Upper lobe of right lung (tissue), 1 donor: ENCODE measurements around the gene RASSF1. TPM values are rescaled to one million over a fixed set of nuclear protein-coding genes. Genes with fewer than 3 reads are reported as not detected.

Source experiments
- ATAC-seq: fragments of 200-7000 bp; cut with Tn5 transposase; one replicate; pipeline ENCODE4 v1.9.1; 2020; ENCODE audit warnings: mild to moderate bottlenecking, moderate library complexity
- DNase-seq: peaks from one replicate; pipeline ENCODE4 v3.0.0-alpha.2; 2020
- H3K27ac ChIP-seq: fragments of 200-600 bp; one replicate; pipeline ENCODE4 v1.8.0; 2022
- H3K27me3 ChIP-seq: fragments of 200-600 bp; one replicate; pipeline ENCODE4 v1.8.0; 2022; ENCODE audit warnings: mild to moderate bottlenecking
- H3K36me3 ChIP-seq: fragments of 200-600 bp; one replicate; pipeline ENCODE4 v1.8.0; 2022
- H3K4me1 ChIP-seq: fragments of 200-600 bp; one replicate; pipeline ENCODE4 v1.8.0; 2022
- H3K4me3 ChIP-seq: fragments of 200-600 bp; one replicate; pipeline ENCODE4 v1.8.0; 2022; ENCODE audit warnings: mild to moderate bottlenecking
- H3K9me3 ChIP-seq: fragments of 200-600 bp; one replicate; pipeline ENCODE4 v1.8.0; 2022
- intact Hi-C: fragments of 100-400 bp; cut with DNase I; formaldehyde crosslinking; loops from one replicate; pipeline ENCODE4 v1.11.0; 2022
- total RNA-seq: library from RNA; stranded (reverse); fragmentation: NEBNext Ultra II Directional; extraction: Animal tissue kit (Norgen Biotek cat#: 25700); gene quantifications from one replicate; pipeline ENCODE4 v1.2.1, GENCODE V29; 2021
- TF ChIP-seq, protein P1 (sequence below): fragments of 200-600 bp; IDR thresholded peaks from one replicate; pipeline ENCODE4 v1.8.0; 2022; ENCODE audit warnings: antibody characterized with exemption
- donor health status: DM: no; HTN: yes; CAD: no; lungs with severe emphysema.

The RASSF1 gene
- total RNA-seq, 1 donor from 2014 or later, result 39.1 TPM

DNA sequence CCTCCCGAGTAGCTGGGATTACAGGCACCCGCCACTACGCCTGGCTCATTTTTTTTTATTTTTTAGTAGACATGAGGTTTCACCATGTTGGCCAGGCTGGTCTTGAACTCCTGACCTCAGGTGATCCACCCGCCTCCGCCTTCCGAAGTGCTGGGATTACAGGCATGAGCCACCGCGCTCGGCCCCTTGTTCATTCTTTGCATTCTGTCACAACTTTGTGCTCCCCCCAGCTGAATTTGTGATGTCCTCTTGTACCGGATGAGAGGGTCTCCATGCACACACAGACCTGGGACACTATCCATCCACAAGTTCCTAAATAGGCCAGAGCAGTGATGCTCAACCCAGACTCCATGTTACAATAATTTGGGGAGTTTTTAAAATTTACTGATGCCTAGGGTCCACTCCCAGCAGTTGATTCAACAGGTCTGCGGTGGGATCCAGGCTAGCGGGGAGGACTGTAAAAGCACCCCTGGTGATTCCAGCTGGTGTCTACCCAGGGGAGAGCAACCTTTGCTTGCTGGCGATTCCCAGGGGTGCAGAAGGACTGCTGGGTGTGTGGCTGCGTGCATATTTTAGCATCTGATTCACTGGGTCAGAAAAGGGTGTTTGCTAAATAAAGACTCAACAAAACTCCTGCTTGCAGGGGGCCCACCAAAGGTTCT lies 1.0 kb downstream of the RASSF1 start:
- Histone ChIP-seq H3K4me3 (peak overlapping the region; percentile 95), H3K9me3 (no peaks in the 10 kb centered on the region), H3K4me1 (peaks cover 50% of the 10 kb centered on the region), H3K27ac (peak overlapping the region; percentile 96), H3K27me3 (no peaks in the 10 kb centered on the region), H3K36me3 (no peaks in the 10 kb centered on the region)
- ATAC-seq (no peak), DNase-seq (no peak)
- TF ChIP-seq, protein P1, sequence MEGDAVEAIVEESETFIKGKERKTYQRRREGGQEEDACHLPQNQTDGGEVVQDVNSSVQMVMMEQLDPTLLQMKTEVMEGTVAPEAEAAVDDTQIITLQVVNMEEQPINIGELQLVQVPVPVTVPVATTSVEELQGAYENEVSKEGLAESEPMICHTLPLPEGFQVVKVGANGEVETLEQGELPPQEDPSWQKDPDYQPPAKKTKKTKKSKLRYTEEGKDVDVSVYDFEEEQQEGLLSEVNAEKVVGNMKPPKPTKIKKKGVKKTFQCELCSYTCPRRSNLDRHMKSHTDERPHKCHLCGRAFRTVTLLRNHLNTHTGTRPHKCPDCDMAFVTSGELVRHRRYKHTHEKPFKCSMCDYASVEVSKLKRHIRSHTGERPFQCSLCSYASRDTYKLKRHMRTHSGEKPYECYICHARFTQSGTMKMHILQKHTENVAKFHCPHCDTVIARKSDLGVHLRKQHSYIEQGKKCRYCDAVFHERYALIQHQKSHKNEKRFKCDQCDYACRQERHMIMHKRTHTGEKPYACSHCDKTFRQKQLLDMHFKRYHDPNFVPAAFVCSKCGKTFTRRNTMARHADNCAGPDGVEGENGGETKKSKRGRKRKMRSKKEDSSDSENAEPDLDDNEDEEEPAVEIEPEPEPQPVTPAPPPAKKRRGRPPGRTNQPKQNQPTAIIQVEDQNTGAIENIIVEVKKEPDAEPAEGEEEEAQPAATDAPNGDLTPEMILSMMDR, result no peak
- intact Hi-C loops, result no loop called here

DNA sequence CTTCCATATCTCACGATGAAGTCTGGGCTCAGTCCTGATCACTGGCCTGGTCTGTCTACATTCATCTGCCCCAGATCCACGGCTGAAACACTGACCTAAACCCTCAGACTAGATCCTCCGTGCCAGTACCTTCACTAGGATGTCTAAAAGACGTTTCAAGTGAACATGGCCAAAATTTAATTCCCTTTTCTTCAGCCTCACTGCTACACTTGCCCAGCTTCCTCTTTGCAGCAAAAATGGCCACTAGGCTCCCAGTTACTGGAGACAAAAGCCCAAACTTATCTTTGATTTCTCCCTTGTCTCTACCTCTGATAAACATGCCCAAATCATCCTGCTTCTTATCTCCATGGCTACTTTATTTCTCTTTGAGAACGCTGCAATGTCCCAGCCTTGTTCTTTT lies 1.7 kb downstream of the RASSF1 start:
- Histone ChIP-seq H3K9me3 (no peaks in the 10 kb centered on the region), H3K36me3 (no peaks in the 10 kb centered on the region), H3K4me3 (peak overlapping the region; percentile 95), H3K27ac (peak overlapping the region; percentile 96), H3K27me3 (no peaks in the 10 kb centered on the region), H3K4me1 (peaks cover 56% of the 10 kb centered on the region)
- intact Hi-C loops, result no loop called here
- ATAC-seq (no peak), DNase-seq (no peak)
- TF ChIP-seq, protein P1, result no peak

DNA sequence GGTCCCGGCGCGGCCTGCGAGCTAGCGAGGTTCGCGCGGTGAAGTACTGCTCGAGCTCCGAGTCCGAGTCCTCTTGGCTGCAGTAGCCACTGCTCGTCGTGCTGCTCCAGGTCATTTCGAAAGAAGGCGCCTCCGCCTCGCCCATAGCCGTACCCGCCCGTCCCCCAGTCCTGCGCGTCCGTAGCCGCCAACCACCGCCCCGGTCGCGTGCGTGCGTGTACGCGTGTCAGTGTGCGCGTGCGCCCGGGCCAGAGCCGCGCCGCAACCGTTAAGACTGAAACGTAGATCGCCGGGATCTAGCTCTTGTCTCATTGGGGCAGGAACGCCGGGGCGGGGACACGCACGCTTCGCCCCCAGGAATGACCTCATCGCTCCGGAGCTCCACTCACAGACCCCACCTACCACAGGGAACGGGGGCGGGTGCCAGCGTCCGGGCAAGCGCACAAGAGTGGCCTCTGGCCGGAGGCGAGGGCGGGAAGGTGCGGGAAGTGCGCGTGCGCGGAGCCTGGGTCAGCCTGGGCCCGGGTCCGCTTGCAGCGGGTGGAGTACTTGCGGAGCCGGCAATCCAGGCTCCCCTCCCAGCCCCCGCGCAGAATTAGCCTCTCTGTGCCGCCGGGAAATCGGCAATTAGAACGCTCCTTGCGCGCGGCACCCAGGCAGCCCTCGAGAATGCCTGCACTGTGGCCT lies 3.3 kb downstream of the RASSF1 start:
- intact Hi-C loops, result no loop called here
- TF ChIP-seq, protein P1, result no peak
- ATAC-seq, result peak; percentile 90

DNA sequence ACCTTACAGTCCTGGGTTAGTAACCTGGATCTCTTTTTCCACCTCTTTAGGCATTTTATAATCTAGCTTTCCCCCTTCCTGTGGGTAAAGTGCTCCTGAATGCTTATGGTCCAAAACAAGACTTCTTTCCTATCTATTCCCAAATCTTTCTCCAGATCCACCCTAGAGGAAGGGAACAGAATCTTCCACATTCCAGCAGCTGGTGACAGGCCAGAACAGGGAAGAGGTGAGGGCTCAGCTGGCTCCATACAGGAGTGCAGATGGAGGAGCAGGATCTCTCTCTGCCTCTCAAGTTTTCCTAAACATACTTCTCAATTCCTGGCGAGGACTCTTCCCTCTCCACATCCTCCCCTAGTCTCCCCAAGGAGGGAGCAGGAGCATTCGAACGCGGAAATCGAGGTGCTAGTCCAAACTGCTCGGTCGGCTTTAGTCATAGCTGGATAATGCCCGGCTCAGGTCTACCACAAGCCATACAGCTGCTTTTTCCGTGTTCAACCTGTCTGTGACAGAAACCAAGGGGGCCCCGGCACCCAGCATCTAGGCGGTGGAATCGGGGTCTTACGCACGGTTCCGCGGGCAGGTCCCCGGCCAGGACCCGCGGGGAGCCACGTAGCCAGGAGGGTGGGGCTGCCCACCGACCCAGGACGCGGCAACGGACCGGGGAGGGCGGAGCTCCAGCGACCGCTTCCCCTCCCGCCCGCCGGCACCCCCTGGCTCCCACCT lies 4.0 kb downstream of the RASSF1 start:
- H3K9me3 ChIP-seq, result no peaks in the 10 kb centered on the region
- H3K36me3 ChIP-seq, result peaks cover 3% of the 10 kb centered on the region
- peaks cover 56% of the 10 kb centered on the region for H3K4me1 ChIP-seq
- H3K4me3 ChIP-seq, result peak overlapping the region; percentile 95
- ATAC-seq, result no peak
- H3K27me3 ChIP-seq, result no peaks in the 10 kb centered on the region
- intact Hi-C loops, result no loop called here
- peak overlapping the region; percentile 96 for H3K27ac ChIP-seq
- TF ChIP-seq, protein P1, result no peak
- DNase-seq, result no peak

More for the DNA sequence above, 3.3 kb downstream of the RASSF1 start:
- Histone ChIP-seq H3K4me3 (peak overlapping the region; percentile 95), H3K4me1 (peaks cover 60% of the 10 kb centered on the region), H3K27me3 (no peaks in the 10 kb centered on the region), H3K36me3 (no peaks in the 10 kb centered on the region), H3K27ac (peak overlapping the region; percentile 96), H3K9me3 (no peaks in the 10 kb centered on the region)
- peak; percentile 100 for DNase-seq

DNA sequence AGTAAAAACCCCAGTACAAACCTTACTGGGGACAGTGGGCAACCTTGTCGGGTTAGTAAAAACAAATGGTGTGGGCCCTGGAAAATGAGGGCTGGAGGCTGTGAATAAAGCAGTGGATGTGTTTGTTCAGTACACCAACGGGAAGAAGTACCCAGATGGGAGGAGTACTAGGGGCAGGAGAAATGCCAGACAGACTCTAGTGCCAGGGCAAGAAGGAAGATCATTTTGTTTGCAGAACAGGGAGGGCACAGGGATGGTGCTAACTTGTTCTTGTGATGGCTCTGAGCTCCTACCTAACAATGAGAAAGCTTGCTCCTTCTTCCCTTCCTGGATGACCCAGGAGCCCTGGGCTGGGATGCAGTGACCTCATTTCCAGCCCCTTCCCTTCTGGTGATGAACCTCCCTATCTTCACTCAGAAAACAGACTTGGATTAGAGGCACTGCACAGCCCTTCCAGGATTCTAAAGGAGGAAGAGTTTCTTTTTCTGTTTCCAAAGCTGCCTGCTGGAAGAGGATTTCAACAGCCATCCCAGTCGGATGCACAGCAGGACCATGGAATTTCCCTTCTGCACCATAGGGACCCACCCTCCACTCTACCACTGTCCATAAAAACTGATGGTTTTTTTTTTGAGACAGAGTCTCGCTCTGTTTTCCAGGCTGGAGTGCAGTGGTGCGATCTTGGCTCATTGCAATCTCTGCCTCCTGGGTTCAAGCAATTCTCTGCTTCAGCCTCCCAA lies 6.1 kb downstream of the RASSF1 start:
- Histone ChIP-seq H3K4me3 (peak overlapping the region; percentile 95), H3K36me3 (peaks cover 24% of the 10 kb centered on the region), H3K27ac (peak overlapping the region; percentile 96), H3K27me3 (no peaks in the 10 kb centered on the region), H3K4me1 (peaks cover 44% of the 10 kb centered on the region), H3K9me3 (no peaks in the 10 kb centered on the region)
- DNase-seq, result no peak
- no peak for ATAC-seq
- TF ChIP-seq, protein P1, result no peak
- intact Hi-C loops, result no loop called here
